Fibroblast of mammary gland (primary cell): ENCODE results near the gene TRIM54.
A peak's percentile ranks its signal among the peaks of the same experiment; 100 is the strongest.
"Not testable (repeated sequence)": the region's sequence is repeated elsewhere in the genome, so short reads cannot be mapped to it uniquely, and the experiment has no call there.

Source experiments
- DNase-seq: peaks from one replicate; pipeline ENCODE4 v3.0.0-alpha.2; 2010; ENCODE audit warnings: low read depth
- H3K4me3 ChIP-seq: 2 replicates; pipeline ENCODE4 v1.5.1; 2011; ENCODE audit warnings: low read depth, mild to moderate bottlenecking, low read length, moderate library complexity; ENCODE audit not compliant: control insufficient read depth
- CTCF ChIP-seq: conservative IDR thresholded peaks from 2 replicates; pipeline ENCODE4 v1.5.1; 2011; ENCODE audit warnings: low read depth, low read length, inconsistent platforms; ENCODE audit not compliant: control insufficient read depth, insufficient read depth

The TRIM54 gene

GRCh38 chr2:27350106-27350693, 68.0 kb downstream of the TRIM54 start:
- no peak for TF ChIP-seq CTCF
- H3K4me3 ChIP-seq: no peak overlapping the region
- no peak for DNase-seq

- no peak for DNase-seq
- TF ChIP-seq CTCF: no peak
- H3K4me3 ChIP-seq: no peak overlapping the region
Measured at GRCh38 chr2:27351802-27352598, 69.8 kb downstream of the TRIM54 start.

GRCh38 chr2:27353386-27353761, 71.1 kb downstream of the TRIM54 start:
- not testable (repeated sequence) for H3K4me3 ChIP-seq, DNase-seq

- no peak for TF ChIP-seq CTCF
- peak; percentile 78 for DNase-seq
- no peak overlapping the region for H3K4me3 ChIP-seq
Measured at GRCh38 chr2:27353762-27354596, 71.8 kb downstream of the TRIM54 start.

GRCh38 chr2:27354597-27354927, 72.3 kb downstream of the TRIM54 start:
- TF ChIP-seq CTCF: no peak
- H3K4me3 ChIP-seq: no peak overlapping the region
- no peak for DNase-seq

- TF ChIP-seq CTCF: no peak
- H3K4me3 ChIP-seq: peak overlapping the region; percentile 99
- peak; percentile 63 for DNase-seq
Measured at GRCh38 chr2:27356056-27356381, 73.8 kb downstream of the TRIM54 start.

- no peak for TF ChIP-seq CTCF
- peak; percentile 98 for DNase-seq
Measured at GRCh38 chr2:27356382-27357181, 74.4 kb downstream of the TRIM54 start, which contains the start of gene GTF3C2. Gene GTF3C2 (minus strand): TSS chr2:27356764. CDS start chr2:27343554, 13,210 bp downstream.

More at GRCh38 chr2:27356382-27357181, 74.4 kb downstream of the TRIM54 start, which contains the start of gene GTF3C2:
- H3K4me3 ChIP-seq: peak within 1 kb of the TSS; percentile 99
